Measurements from ENCODE around the gene RHOU. TPM values are rescaled to one million over a fixed set of nuclear protein-coding genes. Genes with fewer than 3 reads are reported as not detected.
"Not testable (repeated sequence)": the region's sequence is repeated elsewhere in the genome, so short reads cannot be mapped to it uniquely, and the experiment has no call there.

Gene RHOU
- total and polyA plus RNA-seq, 2 experiments from 2014 or later: 0.95 to 4.4 TPM

- no peaks in the 10 kb centered on the region for H3K9me2 ChIP-seq (ENCODE audit: insufficient read depth)
- no peak overlapping the region for H3K27ac Mint-ChIP-seq
- H3K4me2 ChIP-seq: no peak overlapping the region
- no peak overlapping the region for H3K4me3 Mint-ChIP-seq
- H3K9me3 Mint-ChIP-seq: peaks cover 5% of the 10 kb centered on the region; the same call in 2 of the 3 replicates
- no peaks in the 10 kb centered on the region for H3F3A ChIP-seq (replicated peaks; ENCODE audit: low read depth)
- H2AFZ ChIP-seq: no peak overlapping the region
- H3K4me3 ChIP-seq: no peak overlapping the region
- no peaks in the 10 kb centered on the region for H3K36me3 Mint-ChIP-seq (ENCODE audit: low read depth)
- no peak for TF ChIP-seq STAT1 (IDR thresholded peaks at IDR 0.05; ENCODE audit: unreplicated experiment)
- TF ChIP-seq, protein P1, sequence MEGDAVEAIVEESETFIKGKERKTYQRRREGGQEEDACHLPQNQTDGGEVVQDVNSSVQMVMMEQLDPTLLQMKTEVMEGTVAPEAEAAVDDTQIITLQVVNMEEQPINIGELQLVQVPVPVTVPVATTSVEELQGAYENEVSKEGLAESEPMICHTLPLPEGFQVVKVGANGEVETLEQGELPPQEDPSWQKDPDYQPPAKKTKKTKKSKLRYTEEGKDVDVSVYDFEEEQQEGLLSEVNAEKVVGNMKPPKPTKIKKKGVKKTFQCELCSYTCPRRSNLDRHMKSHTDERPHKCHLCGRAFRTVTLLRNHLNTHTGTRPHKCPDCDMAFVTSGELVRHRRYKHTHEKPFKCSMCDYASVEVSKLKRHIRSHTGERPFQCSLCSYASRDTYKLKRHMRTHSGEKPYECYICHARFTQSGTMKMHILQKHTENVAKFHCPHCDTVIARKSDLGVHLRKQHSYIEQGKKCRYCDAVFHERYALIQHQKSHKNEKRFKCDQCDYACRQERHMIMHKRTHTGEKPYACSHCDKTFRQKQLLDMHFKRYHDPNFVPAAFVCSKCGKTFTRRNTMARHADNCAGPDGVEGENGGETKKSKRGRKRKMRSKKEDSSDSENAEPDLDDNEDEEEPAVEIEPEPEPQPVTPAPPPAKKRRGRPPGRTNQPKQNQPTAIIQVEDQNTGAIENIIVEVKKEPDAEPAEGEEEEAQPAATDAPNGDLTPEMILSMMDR (conservative IDR thresholded peaks at IDR 0.05; ENCODE audit: low read depth in 2 of 2): no peak
- TF ChIP-seq EZH2phosphoT487 (IDR thresholded peaks at IDR 0.05; ENCODE audit: unreplicated experiment): no peak
- TF ChIP-seq, protein P2, sequence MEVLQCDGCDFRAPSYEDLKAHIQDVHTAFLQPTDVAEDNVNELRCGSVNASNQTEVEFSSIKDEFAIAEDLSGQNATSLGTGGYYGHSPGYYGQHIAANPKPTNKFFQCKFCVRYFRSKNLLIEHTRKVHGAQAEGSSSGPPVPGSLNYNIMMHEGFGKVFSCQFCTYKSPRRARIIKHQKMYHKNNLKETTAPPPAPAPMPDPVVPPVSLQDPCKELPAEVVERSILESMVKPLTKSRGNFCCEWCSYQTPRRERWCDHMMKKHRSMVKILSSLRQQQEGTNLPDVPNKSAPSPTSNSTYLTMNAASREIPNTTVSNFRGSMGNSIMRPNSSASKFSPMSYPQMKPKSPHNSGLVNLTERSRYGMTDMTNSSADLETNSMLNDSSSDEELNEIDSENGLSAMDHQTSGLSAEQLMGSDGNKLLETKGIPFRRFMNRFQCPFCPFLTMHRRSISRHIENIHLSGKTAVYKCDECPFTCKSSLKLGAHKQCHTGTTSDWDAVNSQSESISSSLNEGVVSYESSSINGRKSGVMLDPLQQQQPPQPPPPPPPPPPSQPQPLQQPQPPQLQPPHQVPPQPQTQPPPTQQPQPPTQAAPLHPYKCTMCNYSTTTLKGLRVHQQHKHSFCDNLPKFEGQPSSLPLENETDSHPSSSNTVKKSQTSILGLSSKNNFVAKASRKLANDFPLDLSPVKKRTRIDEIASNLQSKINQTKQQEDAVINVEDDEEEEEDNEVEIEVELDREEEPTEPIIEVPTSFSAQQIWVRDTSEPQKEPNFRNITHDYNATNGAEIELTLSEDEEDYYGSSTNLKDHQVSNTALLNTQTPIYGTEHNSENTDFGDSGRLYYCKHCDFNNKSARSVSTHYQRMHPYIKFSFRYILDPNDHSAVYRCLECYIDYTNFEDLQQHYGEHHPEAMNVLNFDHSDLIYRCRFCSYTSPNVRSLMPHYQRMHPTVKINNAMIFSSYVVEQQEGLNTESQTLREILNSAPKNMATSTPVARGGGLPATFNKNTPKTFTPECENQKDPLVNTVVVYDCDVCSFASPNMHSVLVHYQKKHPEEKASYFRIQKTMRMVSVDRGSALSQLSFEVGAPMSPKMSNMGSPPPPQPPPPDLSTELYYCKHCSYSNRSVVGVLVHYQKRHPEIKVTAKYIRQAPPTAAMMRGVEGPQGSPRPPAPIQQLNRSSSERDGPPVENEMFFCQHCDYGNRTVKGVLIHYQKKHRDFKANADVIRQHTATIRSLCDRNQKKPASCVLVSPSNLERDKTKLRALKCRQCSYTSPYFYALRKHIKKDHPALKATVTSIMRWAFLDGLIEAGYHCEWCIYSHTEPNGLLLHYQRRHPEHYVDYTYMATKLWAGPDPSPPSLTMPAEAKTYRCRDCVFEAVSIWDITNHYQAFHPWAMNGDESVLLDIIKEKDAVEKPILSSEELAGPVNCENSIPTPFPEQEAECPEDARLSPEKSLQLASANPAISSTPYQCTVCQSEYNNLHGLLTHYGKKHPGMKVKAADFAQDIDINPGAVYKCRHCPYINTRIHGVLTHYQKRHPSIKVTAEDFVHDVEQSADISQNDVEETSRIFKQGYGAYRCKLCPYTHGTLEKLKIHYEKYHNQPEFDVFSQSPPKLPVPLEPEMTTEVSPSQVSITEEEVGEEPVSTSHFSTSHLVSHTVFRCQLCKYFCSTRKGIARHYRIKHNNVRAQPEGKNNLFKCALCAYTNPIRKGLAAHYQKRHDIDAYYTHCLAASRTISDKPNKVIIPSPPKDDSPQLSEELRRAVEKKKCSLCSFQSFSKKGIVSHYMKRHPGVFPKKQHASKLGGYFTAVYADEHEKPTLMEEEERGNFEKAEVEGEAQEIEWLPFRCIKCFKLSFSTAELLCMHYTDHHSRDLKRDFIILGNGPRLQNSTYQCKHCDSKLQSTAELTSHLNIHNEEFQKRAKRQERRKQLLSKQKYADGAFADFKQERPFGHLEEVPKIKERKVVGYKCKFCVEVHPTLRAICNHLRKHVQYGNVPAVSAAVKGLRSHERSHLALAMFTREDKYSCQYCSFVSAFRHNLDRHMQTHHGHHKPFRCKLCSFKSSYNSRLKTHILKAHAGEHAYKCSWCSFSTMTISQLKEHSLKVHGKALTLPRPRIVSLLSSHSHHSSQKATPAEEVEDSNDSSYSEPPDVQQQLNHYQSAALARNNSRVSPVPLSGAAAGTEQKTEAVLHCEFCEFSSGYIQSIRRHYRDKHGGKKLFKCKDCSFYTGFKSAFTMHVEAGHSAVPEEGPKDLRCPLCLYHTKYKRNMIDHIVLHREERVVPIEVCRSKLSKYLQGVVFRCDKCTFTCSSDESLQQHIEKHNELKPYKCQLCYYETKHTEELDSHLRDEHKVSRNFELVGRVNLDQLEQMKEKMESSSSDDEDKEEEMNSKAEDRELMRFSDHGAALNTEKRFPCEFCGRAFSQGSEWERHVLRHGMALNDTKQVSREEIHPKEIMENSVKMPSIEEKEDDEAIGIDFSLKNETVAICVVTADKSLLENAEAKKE (CRISPR knock-in tag; IDR thresholded peaks at IDR 0.05): no peak
- TF ChIP-seq, protein P3, sequence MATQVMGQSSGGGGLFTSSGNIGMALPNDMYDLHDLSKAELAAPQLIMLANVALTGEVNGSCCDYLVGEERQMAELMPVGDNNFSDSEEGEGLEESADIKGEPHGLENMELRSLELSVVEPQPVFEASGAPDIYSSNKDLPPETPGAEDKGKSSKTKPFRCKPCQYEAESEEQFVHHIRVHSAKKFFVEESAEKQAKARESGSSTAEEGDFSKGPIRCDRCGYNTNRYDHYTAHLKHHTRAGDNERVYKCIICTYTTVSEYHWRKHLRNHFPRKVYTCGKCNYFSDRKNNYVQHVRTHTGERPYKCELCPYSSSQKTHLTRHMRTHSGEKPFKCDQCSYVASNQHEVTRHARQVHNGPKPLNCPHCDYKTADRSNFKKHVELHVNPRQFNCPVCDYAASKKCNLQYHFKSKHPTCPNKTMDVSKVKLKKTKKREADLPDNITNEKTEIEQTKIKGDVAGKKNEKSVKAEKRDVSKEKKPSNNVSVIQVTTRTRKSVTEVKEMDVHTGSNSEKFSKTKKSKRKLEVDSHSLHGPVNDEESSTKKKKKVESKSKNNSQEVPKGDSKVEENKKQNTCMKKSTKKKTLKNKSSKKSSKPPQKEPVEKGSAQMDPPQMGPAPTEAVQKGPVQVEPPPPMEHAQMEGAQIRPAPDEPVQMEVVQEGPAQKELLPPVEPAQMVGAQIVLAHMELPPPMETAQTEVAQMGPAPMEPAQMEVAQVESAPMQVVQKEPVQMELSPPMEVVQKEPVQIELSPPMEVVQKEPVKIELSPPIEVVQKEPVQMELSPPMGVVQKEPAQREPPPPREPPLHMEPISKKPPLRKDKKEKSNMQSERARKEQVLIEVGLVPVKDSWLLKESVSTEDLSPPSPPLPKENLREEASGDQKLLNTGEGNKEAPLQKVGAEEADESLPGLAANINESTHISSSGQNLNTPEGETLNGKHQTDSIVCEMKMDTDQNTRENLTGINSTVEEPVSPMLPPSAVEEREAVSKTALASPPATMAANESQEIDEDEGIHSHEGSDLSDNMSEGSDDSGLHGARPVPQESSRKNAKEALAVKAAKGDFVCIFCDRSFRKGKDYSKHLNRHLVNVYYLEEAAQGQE (IDR thresholded peaks at IDR 0.05; ENCODE audit: unreplicated experiment): no peak
- no peak for TF ChIP-seq EZH2 (IDR thresholded peaks at IDR 0.05; ENCODE audit: low read depth, unreplicated experiment)
- no peak for TF ChIP-seq ZNF114 (CRISPR knock-in tag; IDR thresholded peaks at IDR 0.05)
- TF ChIP-seq, protein P4, sequence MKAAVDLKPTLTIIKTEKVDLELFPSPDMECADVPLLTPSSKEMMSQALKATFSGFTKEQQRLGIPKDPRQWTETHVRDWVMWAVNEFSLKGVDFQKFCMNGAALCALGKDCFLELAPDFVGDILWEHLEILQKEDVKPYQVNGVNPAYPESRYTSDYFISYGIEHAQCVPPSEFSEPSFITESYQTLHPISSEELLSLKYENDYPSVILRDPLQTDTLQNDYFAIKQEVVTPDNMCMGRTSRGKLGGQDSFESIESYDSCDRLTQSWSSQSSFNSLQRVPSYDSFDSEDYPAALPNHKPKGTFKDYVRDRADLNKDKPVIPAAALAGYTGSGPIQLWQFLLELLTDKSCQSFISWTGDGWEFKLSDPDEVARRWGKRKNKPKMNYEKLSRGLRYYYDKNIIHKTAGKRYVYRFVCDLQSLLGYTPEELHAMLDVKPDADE (IDR thresholded peaks at IDR 0.05): no peak
- TF ChIP-seq POLR2AphosphoS5 (IDR thresholded peaks at IDR 0.05; ENCODE audit: low read depth): no peak
- no peak overlapping the region for H3K27ac ChIP-seq (ENCODE audit: low read depth)
- DNase-seq (ENCODE audit: low spot score) (no peak), ATAC-seq (no peak)
- no peaks in the 10 kb centered on the region for H4K20me1 ChIP-seq (replicated peaks; ENCODE audit: insufficient read depth)
- no peaks in the 10 kb centered on the region for H3K36me3 ChIP-seq (ENCODE audit: insufficient read depth)
- no peaks in the 10 kb centered on the region for H3K27me3 ChIP-seq (ENCODE audit: insufficient read depth)
- no peaks in the 10 kb centered on the region for H3K79me2 ChIP-seq (replicated peaks; ENCODE audit: insufficient read depth)
- no peaks in the 10 kb centered on the region for H3K4me1 ChIP-seq (ENCODE audit: insufficient read depth)
- H3K4me1 Mint-ChIP-seq: no peaks in the 10 kb centered on the region; the same call in 2 of the 3 replicates
- no peaks in the 10 kb centered on the region for H3K27me3 Mint-ChIP-seq (ENCODE audit: insufficient read depth, low read depth, poor library complexity)
These were observed 37.4 kb downstream of the RHOU start for GRCh38 chr1:228772516-228773212.

DNA sequence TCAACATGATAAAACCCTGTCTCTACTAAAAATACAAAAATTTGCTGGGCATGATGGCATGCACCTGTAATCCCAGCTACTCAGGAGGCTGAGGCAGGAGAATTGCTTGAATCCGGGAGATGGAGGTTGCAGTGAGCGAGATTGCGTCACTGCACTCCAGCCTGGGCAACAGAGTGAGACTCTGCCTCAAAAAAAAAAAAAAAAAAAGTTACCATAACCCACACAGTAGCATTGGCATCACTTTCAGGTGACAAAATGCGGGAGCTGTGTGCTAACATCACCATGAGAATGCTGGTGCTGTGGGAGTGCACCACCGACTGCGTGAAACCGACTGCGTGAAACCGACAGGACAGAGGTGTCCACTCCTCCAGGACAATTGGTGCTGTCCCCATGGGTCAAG lies 40.7 kb downstream of the RHOU start:
- H3K27me3 ChIP-seq (ENCODE audit: insufficient read depth); H3F3A ChIP-seq (replicated peaks; ENCODE audit: low read depth); H3K4me1 ChIP-seq (ENCODE audit: insufficient read depth); H3K27me3 Mint-ChIP-seq (ENCODE audit: insufficient read depth, low read depth, poor library complexity); H3K36me3 ChIP-seq (ENCODE audit: insufficient read depth); H3K9me3 Mint-ChIP-seq; H3K9me2 ChIP-seq (ENCODE audit: insufficient read depth); H3K4me3 ChIP-seq; H3K79me2 ChIP-seq (replicated peaks; ENCODE audit: insufficient read depth); H3K4me3 Mint-ChIP-seq; H3K27ac ChIP-seq (ENCODE audit: low read depth); H3K4me2 ChIP-seq; H3K36me3 Mint-ChIP-seq (ENCODE audit: low read depth); H2AFZ ChIP-seq; H3K27ac Mint-ChIP-seq; ATAC-seq; H3K4me1 Mint-ChIP-seq; H4K20me1 ChIP-seq (replicated peaks; ENCODE audit: insufficient read depth); DNase-seq (ENCODE audit: low spot score): not testable (repeated sequence)
